GM21381 (cell line): ENCODE measurements around the gene INPP4B.

Experiments
- ATAC-seq: cut with Tn5 transposase; IDR thresholded peaks from one replicate; pipeline ENCODE4 v1.9.1; 2021; ENCODE audit warnings: mild to moderate bottlenecking, moderate library complexity; ENCODE audit not compliant: unreplicated experiment

INPP4B gene

DNA sequence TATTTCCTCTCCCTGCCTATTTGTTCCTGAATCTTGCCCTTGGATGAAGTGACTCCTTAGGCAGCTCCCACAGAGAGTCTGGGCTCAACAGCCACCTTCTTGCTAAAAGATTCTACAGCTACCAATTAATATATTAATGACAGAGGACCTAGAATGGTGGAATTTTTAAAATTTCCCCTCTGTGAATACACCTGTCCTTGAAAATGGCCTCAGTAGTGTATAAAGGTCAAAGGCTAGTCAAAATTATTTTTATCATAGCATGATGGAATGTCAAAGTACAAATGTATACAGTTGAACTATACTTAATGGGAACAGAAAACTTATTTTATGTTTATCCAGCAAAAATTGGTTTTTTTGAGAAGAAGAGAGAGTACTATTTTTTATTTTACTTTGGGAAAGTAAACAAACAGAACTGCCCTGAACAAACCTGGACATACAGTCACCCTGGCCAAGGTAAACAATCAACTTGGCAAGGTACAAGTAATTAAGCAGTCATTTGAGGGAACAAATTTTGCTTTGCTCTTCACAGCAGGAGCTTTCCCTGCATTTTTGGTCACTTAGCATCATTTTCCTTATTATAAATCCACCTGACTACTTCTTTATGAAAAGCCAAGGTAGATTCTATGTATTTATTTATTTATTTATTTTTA is 250.8 kb downstream of the INPP4B start:
- ATAC-seq, result no peak

DNA sequence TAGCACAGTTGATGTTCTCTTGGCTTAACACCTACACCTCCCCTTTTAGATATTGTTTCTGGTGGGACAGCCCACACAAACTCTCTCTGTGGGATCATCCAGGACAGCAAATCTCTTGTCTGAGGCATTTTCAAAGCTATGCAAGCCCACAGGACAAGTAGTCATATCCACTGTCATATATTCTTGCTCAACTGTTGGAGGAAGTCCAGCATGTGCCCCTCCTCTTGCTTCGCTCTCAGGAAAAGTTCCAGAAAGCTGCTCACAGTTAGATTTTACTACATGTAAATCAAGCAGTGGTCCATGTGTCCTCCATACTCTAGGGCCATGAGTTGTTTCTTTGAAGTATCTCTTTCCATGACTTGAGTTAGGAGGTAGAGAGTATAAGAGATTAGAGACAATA is 260.7 kb downstream of the INPP4B start:
- ATAC-seq, result no peak

DNA sequence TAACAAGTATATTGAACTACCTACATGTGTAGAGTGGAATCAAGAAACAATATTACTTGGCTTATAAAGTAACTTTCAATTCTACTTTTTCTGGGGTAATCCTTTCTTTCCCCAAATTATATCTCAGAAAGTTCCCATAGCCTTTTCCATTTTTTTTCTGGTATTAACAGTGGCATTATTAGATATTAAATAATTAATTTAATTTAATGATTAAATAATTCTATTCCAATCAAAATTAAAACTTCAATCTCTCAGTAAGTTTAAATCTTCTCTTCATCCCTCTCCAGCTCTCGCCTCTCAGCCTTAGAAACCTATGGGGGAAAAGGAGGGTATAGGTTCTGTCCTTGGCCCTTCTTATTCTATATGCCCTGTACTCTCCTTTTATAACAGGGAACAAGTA is 262.4 kb downstream of the INPP4B start:
- no peak for ATAC-seq

DNA sequence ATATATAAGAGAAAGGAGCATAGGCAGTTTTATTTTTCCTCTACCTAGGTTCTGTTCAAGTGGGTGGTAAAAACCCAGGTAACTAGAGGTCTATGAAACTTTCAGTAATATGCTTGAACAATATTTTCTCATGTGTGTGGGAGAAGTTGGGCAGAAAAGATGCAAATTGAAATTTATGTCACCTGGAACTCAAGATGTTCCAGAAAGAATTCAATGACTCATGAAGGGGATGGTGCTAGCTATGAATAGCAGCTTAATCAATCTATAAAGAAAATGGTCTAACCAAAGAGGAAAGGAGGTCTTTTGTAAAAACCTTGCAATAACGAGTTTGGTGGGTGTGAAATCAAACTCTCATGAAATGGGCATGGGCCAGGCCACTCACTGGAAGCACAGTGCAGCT is 263.8 kb downstream of the INPP4B start:
- ATAC-seq, result no peak

DNA sequence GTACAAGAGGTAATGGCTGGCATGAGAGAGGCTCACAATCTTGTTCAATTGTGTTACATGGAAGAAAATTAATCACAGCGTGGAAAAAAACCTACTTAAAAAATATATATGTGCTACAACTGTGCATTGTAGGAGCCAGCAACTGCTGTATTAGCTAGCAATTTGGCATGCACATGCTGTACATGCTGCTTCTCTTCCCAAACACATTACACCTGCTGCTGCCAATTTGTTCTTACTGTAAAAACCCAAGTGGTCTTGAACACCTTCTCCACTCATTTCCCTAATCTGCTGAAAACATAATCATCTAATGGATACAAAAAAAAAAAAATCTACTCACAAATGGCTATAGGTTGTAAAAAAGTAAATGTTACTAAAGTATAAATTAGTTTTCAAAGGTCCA is 264.2 kb downstream of the INPP4B start:
- ATAC-seq, result no peak

DNA sequence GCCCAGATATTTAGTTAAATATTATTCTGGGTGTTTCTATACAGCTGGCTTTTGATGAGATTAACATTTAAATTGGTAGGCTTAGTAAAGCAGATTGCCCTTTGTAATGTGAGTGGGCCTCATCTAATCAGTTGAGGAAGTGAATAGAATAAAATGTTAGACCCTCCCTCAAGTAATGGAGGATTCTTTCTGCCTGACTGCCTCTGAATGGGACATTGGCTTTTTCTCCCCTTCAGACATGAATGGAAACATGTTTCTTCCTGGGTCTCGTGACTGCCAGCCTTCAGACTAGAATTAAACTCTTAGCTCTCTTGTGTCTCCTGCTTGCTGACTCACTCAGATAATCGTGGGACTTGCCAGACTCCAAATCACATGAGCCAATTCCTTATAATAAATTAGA is 266.7 kb downstream of the INPP4B start:
- no peak for ATAC-seq

DNA sequence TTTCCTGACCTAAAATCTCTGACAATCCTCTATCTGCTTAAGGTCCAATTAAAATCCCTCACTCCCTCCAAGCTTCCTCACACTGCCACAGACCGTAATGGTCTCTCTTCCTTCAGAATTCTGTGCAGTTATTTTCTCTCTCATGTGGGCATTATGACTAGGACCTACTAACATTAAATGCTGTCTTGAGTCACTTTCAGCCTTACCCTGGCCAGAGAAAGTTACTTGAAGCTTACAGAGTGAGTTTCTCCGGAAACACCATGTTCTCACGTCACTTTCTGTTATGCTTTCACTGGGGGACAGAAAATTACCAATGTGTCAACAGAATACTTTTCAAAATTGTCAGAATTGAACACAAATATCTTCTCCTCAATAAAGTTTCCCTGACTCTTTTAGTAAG is 271.8 kb downstream of the INPP4B start:
- no peak for ATAC-seq

DNA sequence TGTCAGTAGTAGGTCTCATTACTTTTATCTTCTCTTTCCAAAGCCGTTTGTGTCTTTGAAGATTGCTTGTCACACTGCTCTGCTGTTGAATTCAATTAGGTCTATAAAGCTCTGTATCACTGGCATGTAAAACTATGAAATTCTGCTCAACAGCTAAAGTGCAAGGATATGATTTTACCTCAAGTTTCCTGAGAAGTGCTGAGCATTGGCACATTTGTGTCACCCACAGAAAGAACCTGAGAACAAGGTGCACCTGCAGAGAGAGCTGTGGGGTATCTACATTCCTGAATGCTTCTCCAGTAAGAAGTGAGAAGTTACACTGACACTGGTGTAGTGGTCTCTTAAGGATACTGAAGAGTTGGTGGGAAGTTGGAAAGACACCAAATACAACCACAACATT is 274.0 kb downstream of the INPP4B start:
- no peak for ATAC-seq

DNA sequence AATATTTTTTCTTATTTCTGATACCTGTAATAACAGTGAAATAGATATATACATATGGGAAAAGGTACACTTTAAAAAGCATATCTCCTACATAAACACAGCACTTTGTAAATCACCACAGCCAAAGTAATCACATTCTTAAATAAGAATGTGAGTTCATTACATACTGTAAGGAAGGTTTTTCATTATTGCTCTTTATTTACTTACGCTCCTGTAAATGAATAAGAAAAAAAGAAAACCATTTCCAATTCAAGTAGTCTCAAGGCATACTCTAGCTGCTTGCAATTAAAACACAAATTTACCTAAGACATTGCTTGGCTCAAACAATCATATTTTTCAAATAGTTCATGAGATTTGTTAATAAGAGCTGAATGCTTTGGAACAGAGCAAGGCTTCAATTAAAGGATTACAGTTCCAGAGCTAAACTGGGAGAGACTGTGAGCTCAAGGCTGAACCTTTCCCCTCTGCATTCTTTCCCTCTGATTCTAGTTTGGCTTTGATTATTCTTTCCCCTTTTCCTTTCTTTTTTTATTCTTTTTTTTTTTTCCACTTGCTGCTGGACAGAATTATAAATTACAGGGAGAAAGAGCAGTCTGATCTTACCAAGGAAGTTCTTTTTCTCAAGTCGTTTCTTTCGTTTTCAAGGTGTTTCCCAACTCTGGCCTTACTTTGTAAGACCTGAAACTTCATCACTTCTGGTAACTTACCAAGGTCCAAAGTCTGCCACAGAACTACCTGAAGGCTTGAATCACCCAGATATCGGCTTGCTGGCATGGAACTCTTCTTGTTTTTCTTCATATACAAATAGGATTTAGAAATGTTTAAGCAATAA is 278.3 kb downstream of the INPP4B start:
- ATAC-seq, result peak; percentile 43

DNA sequence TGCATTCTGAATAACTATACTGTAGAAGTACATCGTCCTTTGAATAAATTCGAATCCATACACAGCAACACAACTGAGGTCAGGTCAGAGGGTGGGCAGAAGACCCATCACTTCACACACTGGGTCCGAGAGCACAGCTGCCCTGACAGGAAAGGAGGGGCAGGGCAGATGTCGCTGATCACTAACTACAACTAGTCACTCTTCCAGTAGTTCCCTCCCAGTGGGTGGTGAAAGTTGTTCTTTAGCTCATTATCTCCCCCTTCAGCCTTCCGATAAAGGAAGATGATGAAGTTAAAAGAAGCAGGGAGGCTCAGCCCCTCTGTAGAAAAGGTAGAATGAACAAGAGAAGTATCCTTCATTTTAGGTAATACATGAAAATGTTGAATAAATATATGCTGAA is 278.9 kb downstream of the INPP4B start:
- no peak for ATAC-seq

DNA sequence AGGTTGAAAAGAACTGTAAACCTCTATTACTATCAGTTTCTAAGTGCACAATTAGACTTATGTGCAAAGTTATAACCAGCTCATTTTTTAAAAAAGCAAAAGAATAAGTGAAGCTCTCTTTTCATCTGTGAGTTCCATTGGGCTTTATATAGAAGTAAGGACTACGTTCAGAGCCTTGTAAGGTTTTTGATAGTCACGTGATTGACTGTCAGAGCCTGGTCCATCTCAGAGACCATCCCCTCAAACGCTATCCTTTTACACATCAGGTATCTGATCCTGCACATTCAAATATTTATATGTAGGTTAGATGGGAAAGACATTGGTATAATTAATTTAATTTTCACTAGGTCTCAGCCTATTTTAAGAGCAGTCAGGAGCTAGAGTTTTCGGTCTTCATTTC is 279.3 kb downstream of the INPP4B start:
- ATAC-seq, result no peak

DNA sequence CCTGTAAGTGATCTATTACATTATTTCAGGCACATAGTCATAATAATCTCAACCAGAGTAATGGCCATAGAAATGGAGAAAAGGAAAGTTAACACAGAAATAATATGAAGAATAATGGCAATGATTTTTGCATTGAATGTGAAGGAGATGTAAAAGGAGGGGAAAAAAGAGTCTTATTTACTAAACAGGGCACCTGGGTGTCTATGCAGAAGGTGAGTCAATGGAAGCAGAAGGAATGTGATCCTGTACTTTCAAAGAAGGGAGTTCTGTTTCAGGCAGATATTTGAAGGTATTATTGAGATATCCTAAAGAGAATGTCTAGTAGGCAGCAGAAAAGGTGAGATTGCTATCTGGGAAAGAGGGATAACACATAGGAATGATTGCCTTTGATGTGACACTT is 279.9 kb downstream of the INPP4B start:
- ATAC-seq, result no peak

DNA sequence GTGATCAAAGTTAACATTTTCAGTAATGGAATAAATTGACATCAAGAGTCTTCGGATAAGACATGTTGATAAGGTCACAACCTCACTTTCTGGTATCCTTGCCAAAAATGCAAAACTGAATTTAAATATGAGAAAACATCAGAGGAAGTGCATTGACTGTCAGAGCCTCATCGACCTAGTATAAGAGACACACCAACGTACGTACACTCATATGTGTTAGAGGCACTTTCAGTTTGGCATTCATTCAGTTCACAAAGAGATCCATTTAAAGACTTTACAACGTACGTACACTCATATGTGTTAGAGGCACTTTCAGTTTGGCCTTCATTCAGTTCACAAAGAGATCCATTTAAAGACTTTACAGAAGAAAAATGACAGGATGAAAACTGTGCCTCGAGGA is 280.3 kb downstream of the INPP4B start:
- ATAC-seq, result no peak

DNA sequence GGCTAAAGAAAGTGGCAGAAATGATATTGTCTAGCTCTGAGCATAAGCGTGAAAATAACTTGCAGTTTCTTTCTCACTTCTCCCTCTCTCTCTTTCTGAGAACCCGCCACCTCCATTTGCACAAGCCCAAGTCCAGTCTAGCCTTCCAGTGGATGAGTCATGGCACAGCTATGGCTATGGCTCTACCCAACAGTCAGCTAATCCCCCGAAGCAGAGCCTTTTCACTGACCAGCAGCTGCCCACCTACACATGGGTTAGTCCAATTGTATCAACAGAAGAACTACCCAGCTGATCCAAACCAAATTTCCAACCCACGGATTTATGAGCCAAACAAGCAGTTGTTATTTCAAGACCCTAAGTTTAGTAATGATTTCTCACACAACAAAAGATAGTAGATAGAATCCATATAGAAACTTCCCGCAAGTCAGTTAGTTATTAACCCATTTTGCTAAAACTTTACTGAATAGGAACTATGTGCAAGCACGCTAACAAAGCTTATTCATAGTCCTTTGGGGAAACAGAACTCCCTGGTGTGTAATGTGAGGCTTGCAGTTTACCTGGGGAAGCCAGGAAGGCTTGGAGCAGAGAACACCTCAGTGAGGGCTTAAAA is 282.3 kb downstream of the INPP4B start:
- no peak for ATAC-seq

DNA sequence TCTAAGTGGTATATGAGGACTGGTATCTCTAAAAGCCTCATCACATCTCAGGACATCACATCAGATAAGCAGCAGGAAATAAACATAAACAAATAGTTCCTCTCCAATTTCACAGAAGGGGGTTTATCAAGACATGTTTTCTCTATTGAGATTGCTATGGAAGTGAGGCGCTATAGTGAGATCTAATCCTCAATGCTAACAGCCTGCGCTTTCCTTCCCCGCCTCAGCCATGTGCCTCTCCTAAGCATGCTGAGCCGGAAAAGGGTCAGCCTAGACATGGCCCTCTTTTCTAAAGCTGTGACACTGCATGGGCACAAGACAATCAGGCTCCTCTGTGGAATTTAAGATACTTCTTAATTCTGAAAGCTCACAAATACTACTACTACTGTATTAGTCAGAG is 286.1 kb downstream of the INPP4B start:
- no peak for ATAC-seq

DNA sequence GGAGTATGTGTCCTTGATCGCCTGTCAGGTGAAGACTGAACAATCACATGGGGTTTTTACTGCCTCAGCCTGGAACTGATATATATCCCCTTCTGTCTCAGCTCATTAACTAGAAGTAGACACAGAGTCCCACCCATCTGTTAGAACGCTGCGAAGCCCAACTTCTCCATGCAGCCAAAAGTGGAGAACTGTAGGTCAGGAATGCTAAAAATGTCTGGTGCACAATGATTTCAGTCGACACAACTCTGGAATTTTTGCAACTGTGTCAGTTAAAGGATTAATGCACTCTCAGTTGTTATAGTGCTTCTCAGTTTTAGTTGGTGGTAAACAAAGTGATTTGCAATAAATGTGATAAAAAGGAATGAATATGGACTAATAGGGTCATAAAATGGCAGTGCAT is 287.2 kb downstream of the INPP4B start:
- ATAC-seq, result no peak

DNA sequence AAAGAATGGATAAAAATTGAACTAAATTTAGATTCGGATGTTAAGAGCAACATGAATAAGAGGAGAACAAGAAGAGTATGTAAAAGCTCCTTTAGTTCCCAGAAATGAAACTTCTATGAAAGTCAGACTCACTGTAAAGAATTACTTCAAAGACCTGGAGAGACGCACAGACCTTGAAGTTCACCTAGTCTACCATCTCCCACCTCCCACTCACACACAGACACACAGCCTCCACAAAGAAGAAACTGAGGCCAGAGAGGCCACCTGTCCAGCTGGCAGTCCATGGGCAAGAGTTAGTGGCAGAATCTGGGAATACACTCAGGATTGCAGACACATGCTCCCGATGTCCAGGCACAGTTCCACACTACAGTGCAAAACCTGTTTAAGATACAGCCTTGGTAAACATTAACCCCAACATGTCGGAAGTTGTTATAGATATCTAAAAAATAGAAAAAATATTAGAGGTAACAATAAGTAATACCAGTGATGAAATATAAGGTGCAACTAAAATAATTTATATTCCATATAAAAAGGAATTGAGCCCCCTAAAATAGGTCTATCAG is 288.8 kb downstream of the INPP4B start:
- ATAC-seq, result no peak

DNA sequence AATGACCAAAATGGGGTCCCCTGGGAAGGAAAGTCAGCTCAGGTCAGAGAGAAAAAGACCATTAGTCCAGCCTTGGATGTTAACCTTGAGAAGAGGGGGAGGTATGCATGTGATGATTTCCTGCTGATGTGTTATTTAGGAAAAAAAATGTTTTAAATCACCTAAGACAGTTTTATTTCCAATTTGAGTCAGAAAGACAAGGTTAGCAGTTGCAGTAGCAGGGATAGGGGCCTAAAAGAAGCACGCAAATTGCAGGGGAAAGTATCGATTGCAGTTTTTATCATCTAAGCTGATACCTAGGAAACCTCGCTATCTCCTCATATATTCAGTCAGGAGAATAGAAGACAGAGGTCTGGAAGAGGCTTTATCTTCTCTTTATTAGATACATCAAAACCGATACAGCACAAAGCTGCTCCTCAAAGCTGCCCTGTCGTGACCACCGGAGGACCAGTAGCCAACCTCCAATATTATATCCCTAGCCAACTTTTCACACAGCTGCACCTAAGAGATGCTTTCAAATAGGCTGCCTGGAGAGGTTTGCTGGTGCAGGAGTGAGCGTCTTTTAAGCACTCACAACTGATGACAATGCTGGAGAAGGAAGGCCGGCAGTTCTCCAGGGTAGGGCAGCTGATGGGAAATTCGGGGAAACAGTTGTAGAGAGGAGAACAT is 289.4 kb downstream of the INPP4B start:
- no peak for ATAC-seq

DNA sequence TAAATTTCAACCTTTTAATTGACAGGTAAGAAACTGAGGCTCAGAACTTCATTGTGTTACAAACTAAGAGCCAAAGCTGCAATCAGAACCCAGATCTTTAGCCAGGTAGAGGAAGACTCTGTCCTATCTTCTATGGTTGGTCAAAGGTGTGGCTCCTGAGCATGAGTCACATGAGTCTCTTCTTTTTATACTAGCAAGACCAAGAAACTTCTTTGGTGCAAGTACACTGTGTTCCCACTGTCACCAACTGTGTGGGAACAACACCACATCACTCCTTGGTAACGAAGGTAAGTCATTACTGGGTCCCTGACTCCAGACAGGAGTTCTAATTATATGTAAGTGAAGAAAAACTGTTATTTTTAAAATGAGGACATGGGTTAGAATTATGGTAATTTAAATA is 290.1 kb downstream of the INPP4B start:
- ATAC-seq, result no peak

DNA sequence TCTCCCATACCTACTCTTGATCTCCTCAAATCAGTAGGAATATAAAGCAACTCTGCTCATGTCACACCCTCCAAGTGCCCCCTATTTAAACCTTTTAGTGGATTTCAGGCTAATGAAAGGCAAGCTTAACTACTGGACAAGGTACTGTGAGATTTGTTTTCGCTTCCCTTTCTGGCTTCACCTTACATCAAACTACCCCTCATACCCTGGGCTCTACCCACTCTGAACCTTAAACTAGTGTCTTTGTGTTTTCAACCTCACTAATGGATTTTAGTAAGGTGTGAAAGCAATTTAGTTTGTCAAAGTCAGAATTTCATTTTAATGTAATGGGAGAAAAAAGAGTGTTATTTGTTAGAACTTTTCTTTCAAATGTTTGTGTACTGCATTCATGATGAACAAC is 291.7 kb downstream of the INPP4B start:
- no peak for ATAC-seq

DNA sequence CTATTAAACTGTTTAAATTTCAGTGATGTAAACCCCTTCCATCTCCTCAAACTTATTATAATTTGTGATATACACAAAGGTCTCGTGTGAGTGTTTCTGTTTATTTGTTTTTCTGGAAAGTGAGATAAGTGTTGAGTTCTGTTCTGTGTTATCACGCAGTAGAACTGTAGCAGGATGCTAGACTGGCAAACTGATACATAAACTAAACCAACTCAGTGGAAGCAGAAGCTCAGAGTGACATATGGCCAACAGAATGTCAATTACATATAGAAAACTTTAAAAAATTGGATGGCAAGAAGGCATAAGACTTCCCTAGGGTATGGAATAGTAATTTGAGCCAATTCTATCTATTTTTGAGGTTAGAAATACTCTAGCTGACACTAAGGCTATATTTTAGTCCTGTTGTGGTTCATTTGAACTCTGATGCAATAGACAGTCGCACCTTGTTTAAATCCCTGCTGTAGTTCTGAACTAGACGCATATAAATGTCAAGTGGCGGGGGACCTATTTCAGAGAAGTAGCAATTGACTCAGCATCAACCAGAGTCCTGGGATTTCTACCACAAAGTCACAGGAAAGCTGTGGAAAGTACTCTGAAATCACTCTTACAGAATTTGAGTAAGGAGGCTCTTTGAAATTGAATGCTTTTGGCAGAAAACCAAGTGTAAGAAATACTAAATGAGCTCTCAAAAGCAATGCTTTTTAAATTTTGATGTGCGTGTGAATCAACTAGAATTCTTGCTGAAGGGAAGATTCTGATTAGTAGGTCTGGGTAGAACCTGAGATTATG is 294.4 kb downstream of the INPP4B start:
- ATAC-seq, result no peak
